HG03045 (cell line): Measurements from ENCODE around the gene COL16A1.

Source experiments
- ATAC-seq: cut with Tn5 transposase; IDR thresholded peaks from one replicate; pipeline ENCODE4 v1.9.1; 2021; ENCODE audit warnings: mild to moderate bottlenecking, moderate library complexity; ENCODE audit not compliant: unreplicated experiment

The COL16A1 gene

GRCh38 chr1:31703431-31704270 lies at the start of gene COL16A1:
COL16A1 (minus strand) TSS chr1:31704017; CDS start chr1:31702193, 1,824 bp downstream.
- ATAC-seq: no peak

- no peak for ATAC-seq
Measured at GRCh38 chr1:31752952-31753475, 49.2 kb upstream of the COL16A1 start.

- no peak for ATAC-seq
Measured at GRCh38 chr1:31752258-31752657, 48.4 kb upstream of the COL16A1 start.

DNA sequence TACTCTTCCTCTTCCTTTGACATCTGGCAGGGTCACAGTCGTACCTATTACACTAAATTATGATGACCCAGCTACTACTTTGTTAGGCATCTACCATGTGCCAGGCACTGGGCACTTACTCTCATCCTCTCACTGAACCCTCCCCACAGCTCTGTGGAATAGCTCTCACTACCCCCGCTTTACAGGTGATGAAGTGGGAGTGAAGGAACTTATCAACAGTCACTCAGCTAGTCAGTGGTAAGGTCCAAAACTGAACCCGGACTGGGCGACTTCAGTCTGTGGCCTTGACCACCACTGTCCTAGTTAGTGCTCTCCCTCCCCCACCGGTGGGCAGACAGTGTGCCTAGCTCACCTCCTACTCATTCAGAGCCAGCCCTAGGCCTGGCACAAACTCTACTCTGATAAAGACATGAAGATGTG lies 48.0 kb upstream of the COL16A1 start:
- ATAC-seq: no peak

DNA sequence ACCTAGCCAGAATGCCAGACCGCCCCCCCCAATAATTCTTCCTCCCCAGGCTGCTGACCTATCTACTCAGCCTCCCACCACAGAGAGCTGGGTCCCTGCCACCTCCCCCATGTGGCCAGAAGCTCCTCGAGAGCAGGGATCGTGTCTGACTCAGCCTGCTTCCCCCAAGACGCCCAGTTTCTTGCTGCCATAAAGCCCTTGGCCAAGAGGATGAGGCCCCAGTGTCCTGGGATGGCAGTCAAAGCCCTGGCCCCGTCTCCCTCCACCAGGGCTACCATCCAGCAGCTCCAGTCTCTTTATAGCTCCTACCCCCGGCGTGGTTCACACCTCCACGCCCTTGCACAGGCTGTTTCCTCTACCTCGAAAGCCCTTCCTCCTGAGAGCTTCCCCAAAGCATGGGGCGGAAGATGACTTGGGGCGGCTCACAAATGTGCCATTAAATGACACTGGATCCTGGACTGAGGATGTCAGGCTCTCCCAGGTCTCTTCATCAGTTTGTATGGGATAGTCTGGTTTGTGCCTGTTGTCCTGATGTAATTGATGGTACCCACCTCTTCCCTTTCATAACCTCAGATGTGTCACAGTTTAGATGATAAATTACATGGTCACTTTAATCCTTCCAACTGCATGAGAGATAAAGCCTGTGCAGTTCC lies 47.2 kb upstream of the COL16A1 start:
- ATAC-seq: no peak

- ATAC-seq: no peak
Measured at GRCh38 chr1:31749785-31750735, 46.2 kb upstream of the COL16A1 start.

GRCh38 chr1:31748365-31748764 lies 44.5 kb upstream of the COL16A1 start:
- no peak for ATAC-seq

DNA sequence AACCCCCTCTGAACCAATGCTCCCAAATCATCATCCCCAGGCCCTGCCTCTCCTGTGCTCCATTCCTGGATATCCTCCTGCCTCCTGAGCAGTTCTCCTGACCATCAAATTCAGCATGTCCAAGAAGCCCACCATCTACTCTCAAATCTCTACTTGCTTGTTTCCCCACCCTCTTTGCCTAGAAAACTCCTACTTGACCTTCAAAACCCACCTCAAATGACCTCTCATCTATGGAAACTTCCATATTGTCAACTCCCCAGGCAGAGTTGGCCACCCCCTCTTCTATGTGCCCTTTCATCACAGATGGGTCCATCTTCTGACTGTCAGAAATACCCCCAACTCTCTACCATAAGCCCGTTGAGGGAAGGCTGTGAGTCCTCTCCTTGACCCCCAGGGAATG lies 43.5 kb upstream of the COL16A1 start:
- no peak for ATAC-seq

- ATAC-seq: no peak
Measured at GRCh38 chr1:31746687-31747086, 42.9 kb upstream of the COL16A1 start.

GRCh38 chr1:31745946-31746670 lies 42.3 kb upstream of the COL16A1 start:
- no peak for ATAC-seq

- no peak for ATAC-seq
Measured at GRCh38 chr1:31745096-31745945, 41.5 kb upstream of the COL16A1 start.

- ATAC-seq: no peak
Measured at GRCh38 chr1:31744165-31744888, 40.5 kb upstream of the COL16A1 start.

GRCh38 chr1:31742462-31743212 lies 38.8 kb upstream of the COL16A1 start:
- no peak for ATAC-seq

DNA sequence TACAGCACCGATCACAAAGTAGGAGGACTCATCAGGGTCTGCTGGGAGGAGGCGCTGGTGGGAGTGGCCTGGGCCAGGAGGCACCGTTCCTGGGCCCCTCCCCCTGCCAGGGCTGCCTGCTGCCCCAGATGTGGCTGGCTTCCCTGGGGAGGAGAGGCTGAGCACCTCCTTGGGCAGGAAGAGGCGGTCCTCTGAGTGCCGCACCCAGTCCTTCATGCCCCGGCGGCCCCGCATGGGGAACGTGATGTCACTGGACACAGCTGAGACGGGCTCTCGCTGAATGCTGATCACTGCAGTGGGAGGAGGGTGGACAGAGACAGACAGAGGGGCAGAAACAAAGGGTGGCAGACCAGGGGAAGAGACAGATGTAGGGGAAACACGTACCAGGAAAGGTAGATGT lies 35.5 kb upstream of the COL16A1 start:
- ATAC-seq: no peak

GRCh38 chr1:31736675-31737074 lies 32.9 kb upstream of the COL16A1 start:
- ATAC-seq: no peak

GRCh38 chr1:31735571-31735970 lies 31.8 kb upstream of the COL16A1 start:
- ATAC-seq: no peak

DNA sequence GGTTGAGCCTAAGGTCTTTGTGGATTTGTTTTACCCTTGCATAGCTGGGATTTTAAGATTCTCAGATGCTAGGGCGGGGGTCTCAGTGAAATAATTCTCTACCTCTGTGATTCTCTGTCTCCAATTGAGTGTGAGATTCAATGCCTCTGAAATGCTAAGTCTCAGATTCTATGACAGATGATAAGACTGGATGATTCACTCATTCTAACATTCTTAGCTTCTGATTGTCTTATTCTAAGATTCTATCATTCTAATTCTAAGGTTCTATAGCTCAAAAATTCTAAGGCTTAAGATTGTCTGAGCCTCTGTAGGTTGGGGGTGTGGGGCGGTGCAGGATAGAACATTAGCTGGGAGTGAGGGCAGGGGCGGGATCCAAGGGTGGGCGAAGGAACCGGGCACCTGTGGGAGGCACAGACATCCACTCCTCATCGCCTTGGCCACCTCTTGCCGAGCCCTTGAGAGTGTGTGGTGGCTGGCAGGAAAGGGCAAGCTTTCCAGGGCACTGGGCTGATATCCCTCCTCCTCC lies 30.8 kb upstream of the COL16A1 start:
- no peak for ATAC-seq
